Lower lobe of right lung (tissue), 2 donors: ENCODE results near the gene PTGIR. TPM values are rescaled to one million over a fixed set of nuclear protein-coding genes. Genes with fewer than 3 reads are reported as not detected.

Experiments
- ATAC-seq, 2 donors: fragments of 200-7000 bp; cut with Tn5 transposase; one replicate each; pipeline ENCODE4 v1.9.1; 2020 to 2022; ENCODE audit warnings: mild to moderate bottlenecking in 2 of 2, moderate library complexity in 2 of 2
- DNase-seq: peaks from one replicate; pipeline ENCODE4 v3.0.0-alpha.2; 2020
- H3K27ac ChIP-seq: fragments of 200-600 bp; one replicate; pipeline ENCODE4 v1.8.0; 2022
- H3K27me3 ChIP-seq: fragments of 200-600 bp; one replicate; pipeline ENCODE4 v1.8.0; 2022; ENCODE audit warnings: low read depth
- H3K36me3 ChIP-seq: fragments of 200-600 bp; one replicate; pipeline ENCODE4 v1.8.0; 2022; ENCODE audit warnings: mild to moderate bottlenecking
- H3K4me1 ChIP-seq: fragments of 200-600 bp; one replicate; pipeline ENCODE4 v1.8.0; 2022
- H3K4me3 ChIP-seq: fragments of 200-600 bp; one replicate; pipeline ENCODE4 v1.8.0; 2022; ENCODE audit warnings: mild to moderate bottlenecking
- H3K9me3 ChIP-seq: fragments of 200-600 bp; one replicate; pipeline ENCODE4 v1.8.0; 2022
- intact Hi-C: fragments of 100-400 bp; cut with DNase I; formaldehyde crosslinking; loops from one replicate; pipeline ENCODE4 v1.11.0; 2022
- total RNA-seq: library from RNA; stranded (reverse); fragmentation: NEBNext Ultra II Directional; extraction: Animal tissue kit (Norgen Biotek cat#: 25700); gene quantifications from one replicate; pipeline ENCODE4 v1.2.1, GENCODE V29; 2021
- TF ChIP-seq, protein P1 (sequence below): fragments of 200-600 bp; IDR thresholded peaks from one replicate; pipeline ENCODE4 v1.8.0; 2022; ENCODE audit warnings: antibody characterized with exemption, mild to moderate bottlenecking
- donor health status: DM: no; HTN: yes; CAD: no; lungs with severe emphysema.

The PTGIR gene
- total RNA-seq, 1 donor from 2014 or later: 6.9 TPM

DNA sequence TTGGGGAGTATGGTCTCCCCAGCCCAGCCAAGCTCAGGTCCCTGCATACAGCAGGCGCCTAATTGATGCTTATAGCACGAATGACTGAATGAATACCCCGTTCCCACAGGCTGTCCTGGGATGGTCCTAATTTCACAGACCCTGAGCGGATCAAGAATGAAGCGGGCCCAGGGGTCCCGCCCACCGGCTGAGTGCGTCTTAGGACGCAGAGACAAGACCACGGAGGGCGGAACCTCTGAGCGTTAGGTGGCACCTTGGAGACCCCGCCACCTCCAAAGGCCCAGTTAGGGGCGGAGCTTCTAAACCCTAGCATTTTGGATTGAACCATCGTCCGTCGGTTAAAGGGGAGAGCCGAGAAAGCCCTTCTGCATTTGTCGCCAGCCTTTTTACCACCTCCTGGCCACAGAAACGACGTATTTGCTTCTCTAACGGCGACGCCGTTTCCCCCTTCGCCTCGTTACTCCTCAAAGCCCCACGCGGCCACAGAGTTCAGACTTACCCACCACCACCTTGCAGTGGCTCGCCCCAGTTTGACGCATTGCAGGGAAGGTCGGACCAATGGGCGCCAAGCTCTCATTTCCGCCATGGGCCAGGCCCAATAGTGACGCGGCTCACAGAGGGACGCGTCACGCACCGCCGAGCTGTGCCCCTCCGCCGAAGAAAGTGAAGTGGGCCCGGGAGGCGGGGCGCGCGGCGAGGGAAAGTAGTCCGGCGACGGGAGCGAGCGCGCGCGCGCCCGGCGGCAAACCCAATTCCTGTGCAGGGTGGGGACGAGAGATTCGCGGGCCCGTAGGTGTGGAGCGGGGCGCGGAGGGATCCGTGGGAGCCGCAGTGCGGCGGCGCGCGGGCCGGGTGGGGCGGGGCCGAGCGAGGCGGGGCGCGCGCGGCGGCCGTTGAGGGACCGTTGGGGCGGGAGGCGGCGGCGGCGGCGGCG lies 24.2 kb downstream of the PTGIR start:
- H3K27ac ChIP-seq: peak overlapping the region; percentile 99
- peak overlapping the region; percentile 100 for H3K4me3 ChIP-seq
- DNase-seq (peak; percentile 96), ATAC-seq (peak; percentile 96 to 97)
- H3K9me3 ChIP-seq: no peaks in the 10 kb centered on the region
- peaks cover 29% of the 10 kb centered on the region for H3K4me1 ChIP-seq
- intact Hi-C loops: loop anchor here (10.0 kb wide), 1 partner anchor 64 kb away; the partner anchor contains the start of gene DACT3
- TF ChIP-seq, protein P1, sequence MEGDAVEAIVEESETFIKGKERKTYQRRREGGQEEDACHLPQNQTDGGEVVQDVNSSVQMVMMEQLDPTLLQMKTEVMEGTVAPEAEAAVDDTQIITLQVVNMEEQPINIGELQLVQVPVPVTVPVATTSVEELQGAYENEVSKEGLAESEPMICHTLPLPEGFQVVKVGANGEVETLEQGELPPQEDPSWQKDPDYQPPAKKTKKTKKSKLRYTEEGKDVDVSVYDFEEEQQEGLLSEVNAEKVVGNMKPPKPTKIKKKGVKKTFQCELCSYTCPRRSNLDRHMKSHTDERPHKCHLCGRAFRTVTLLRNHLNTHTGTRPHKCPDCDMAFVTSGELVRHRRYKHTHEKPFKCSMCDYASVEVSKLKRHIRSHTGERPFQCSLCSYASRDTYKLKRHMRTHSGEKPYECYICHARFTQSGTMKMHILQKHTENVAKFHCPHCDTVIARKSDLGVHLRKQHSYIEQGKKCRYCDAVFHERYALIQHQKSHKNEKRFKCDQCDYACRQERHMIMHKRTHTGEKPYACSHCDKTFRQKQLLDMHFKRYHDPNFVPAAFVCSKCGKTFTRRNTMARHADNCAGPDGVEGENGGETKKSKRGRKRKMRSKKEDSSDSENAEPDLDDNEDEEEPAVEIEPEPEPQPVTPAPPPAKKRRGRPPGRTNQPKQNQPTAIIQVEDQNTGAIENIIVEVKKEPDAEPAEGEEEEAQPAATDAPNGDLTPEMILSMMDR: no peak
- H3K36me3 ChIP-seq: peaks cover 4% of the 10 kb centered on the region
- H3K27me3 ChIP-seq: no peaks in the 10 kb centered on the region

DNA sequence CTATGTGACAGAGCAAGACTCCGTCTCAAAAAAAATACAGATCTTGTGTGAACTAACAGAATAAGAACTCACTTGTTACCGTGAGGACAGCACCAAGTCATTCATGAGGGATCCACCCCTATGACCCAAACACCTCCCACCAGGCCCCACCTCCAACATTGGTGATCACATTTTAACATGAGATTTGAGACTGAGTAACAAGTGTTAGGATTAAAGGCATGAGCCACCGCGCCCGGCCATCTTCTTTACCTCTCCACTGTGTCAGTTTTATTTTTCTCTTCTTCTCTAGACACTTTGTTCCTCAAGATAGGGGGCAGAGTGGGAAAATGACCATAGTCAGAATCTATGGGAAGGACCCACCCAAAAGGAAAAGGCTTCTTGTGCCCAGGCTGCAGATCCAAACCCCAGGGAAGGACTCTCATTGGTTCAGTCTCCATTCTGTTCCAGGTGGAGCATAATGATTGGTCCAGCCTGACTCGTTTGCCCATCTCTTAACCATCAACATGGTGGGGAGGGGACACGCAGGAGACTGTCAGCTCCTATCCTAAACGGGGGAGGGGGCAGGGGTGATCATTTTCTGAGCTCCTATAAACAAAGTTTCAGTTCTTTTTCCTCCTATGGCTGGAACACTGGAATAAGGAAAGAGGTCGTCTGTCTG lies 25.0 kb downstream of the PTGIR start:
- intact Hi-C loops: loop anchor here (10.0 kb wide), 1 partner anchor 65 kb away; the partner anchor contains the start of gene DACT3
- TF ChIP-seq, protein P1: no peak
- Histone ChIP-seq H3K4me3 (peak overlapping the region; percentile 100), H3K9me3 (no peaks in the 10 kb centered on the region), H3K27ac (peak overlapping the region; percentile 99), H3K27me3 (no peaks in the 10 kb centered on the region), H3K4me1 (peaks cover 29% of the 10 kb centered on the region), H3K36me3 (no peaks in the 10 kb centered on the region)
- ATAC-seq: no peak
- no peak for DNase-seq

DNA sequence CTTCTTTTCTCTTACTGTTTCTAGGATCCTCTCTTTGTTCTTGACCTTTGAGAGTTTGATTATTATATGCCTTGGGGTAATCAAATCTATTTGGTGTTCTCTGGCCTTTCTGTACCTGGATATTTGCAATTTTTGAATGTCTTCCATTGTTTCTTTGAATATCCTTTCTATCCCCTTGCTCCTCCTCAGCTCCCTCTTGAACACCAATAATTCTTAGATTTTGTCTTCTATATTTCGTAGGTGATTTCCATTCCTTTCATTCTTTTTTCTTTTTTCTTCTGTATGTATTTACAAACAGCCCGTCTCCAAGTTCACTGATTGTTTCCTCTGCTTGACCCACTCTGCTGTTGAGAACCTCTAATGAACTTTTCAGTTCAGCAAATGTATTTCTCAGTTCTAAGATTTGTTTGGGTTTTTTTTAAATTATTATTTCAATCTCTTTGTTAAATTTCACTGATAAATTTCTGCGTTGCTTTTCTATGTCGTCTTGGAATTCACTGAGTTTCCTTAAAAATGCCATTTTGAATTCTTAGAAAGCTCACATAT lies 26.4 kb downstream of the PTGIR start:
- Histone ChIP-seq H3K27me3 (no peaks in the 10 kb centered on the region), H3K4me3 (no peak overlapping the region), H3K36me3 (no peaks in the 10 kb centered on the region), H3K9me3 (no peaks in the 10 kb centered on the region), H3K4me1 (peaks cover 21% of the 10 kb centered on the region), H3K27ac (no peak overlapping the region)
- no peak for ATAC-seq
- DNase-seq: no peak
- intact Hi-C loops: no loop called here
- TF ChIP-seq, protein P1: no peak

DNA sequence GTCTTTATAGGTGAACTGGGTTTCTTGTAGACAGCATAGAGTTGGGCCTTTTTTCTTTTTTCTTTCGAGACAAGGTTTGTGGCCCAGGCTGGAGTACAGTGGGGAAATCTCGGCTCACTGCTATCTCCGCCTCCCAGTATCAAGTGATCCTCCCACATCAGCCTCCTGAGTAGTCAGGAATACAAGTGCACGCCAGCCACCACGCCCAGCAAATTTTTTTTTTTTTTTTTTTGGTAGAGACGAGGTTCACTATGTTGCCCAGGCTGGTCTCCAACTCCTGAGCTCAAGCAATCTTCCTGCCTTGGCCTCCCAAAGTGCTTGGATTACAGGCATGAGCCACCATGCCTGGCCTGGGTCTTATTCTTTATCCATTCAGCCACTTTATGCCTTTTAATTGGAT lies 28.9 kb downstream of the PTGIR start:
- no peak overlapping the region for H3K27ac ChIP-seq
- no peaks in the 10 kb centered on the region for H3K36me3 ChIP-seq
- H3K27me3 ChIP-seq: no peaks in the 10 kb centered on the region
- H3K9me3 ChIP-seq: no peaks in the 10 kb centered on the region
- H3K4me3 ChIP-seq: no peak overlapping the region
- peaks cover 5% of the 10 kb centered on the region for H3K4me1 ChIP-seq
- intact Hi-C loops: no loop called here
- no peak for DNase-seq
- TF ChIP-seq, protein P1: no peak
- ATAC-seq: no peak

DNA sequence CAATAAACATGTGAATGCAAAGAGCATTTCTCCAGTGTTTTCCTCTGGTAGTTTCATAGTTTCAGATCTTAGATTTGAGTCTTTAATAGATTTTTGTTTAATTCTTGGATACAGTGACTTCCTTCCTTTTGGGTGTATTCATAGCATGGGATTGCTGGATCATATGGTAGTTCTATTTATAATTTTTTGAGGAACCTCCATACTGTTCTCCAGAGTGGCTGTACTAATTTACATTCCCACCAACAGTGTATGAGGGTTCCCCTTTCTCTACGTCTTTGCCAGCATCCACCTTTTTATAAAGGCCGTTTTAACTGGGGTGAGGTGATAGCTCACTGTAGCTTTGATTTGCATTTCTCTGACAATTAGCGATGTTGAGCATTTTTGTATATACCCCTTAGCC lies 33.0 kb downstream of the PTGIR start:
- intact Hi-C loops: no loop called here
- ATAC-seq (no peak), DNase-seq (no peak)
- H3K9me3 ChIP-seq: no peaks in the 10 kb centered on the region
- H3K27ac ChIP-seq: no peak overlapping the region
- H3K36me3 ChIP-seq: no peaks in the 10 kb centered on the region
- H3K4me3 ChIP-seq: no peak overlapping the region
- no peaks in the 10 kb centered on the region for H3K4me1 ChIP-seq
- TF ChIP-seq, protein P1: no peak
- H3K27me3 ChIP-seq: no peaks in the 10 kb centered on the region
